Tibial artery (tissue), 4 donors: Measurements from ENCODE around the gene MLC1.

Source experiments
- DNase-seq, 2 donors: peaks; one replicate each; pipeline ENCODE4 v3.0.0-alpha.2; 2019
- H3K27ac ChIP-seq, 2 donors: fragments of 200-600 bp; sonication (generic) in 1 of 2; 1 replicate in 1 of 2; 2 replicates in 1 of 2; pipeline ENCODE4 v1.5.1; 2018 to 2019; ENCODE audit warnings: mild to moderate bottlenecking in 1 of 2
- H3K27me3 ChIP-seq, 2 donors: fragments of 200-600 bp; sonication (generic) in 1 of 2; one replicate each; pipeline versions ENCODE4 v1.5.1 to v1.6.0; 2016 to 2019
- H3K36me3 ChIP-seq, 3 donors: fragments of 200-600 bp; sonication (generic) in 2 of 3; one replicate each; pipeline ENCODE4 v1.5.1; 2016 to 2019; ENCODE audit warnings: mild to moderate bottlenecking in 2 of 3
- H3K4me1 ChIP-seq, 4 donors: fragments of 200-600 bp; sonication (generic) in 2 of 4; 1 replicate in 3 of 4; 2 replicates in 1 of 4; pipeline ENCODE4 v1.5.1; 2016 to 2019
- H3K4me3 ChIP-seq, 2 donors: fragments of 200-600 bp; sonication (generic) in 1 of 2; 1 replicate in 1 of 2; 2 replicates in 1 of 2; pipeline ENCODE4 v1.5.1; 2018 to 2019; ENCODE audit warnings: mild to moderate bottlenecking in 2 of 2
- H3K9me3 ChIP-seq, 3 donors: fragments of 200-600 bp; sonication (generic) in 1 of 3; one replicate each; pipeline ENCODE4 v1.5.1; 2016 to 2019
- intact Hi-C: fragments of 100-400 bp; cut with DNase I; formaldehyde crosslinking; loops from one replicate; pipeline ENCODE4 v1.15.0; 2023; ENCODE audit warnings: low total_unique reads
- TF ChIP-seq, protein P1 (sequence below), 2 experiments: fragments of 200-600 bp in 1 of 2; fragments of 450-650 bp in 1 of 2; IDR thresholded peaks; one replicate each; pipeline ENCODE4 v1.5.1; 2017 to 2019; ENCODE audit warnings: antibody characterized with exemption in 2 of 2, mild to moderate bottlenecking in 1 of 2, moderate library complexity in 1 of 2

MLC1 gene

DNA sequence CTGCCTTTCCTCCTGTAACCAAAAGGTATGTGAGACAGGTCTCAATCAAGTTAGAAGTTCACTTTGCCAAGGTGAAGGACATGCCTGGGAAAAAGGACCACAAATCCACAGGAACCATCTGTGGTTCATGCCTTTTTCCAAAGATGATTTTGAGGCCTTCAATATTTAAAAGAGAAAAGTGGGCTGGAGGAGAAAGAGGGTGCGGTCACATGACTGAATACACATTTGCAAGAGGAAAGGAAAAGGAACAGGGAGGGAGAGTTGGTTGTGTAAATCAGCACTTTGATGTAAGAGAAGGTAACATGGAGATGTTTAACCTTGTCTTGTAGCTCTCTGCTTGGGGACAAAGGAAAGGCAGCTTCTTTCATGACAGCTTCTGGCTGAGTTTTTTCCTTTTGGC lies 25.8 kb upstream of the MLC1 start:
- DNase-seq: no peak
- H3K9me3 ChIP-seq: no peaks in the 10 kb centered on the region
- no peaks in the 10 kb centered on the region for H3K36me3 ChIP-seq
- H3K4me3 ChIP-seq: no peak overlapping the region
- intact Hi-C loops: no loop called here
- H3K27ac ChIP-seq: no peak overlapping the region
- TF ChIP-seq, protein P1, sequence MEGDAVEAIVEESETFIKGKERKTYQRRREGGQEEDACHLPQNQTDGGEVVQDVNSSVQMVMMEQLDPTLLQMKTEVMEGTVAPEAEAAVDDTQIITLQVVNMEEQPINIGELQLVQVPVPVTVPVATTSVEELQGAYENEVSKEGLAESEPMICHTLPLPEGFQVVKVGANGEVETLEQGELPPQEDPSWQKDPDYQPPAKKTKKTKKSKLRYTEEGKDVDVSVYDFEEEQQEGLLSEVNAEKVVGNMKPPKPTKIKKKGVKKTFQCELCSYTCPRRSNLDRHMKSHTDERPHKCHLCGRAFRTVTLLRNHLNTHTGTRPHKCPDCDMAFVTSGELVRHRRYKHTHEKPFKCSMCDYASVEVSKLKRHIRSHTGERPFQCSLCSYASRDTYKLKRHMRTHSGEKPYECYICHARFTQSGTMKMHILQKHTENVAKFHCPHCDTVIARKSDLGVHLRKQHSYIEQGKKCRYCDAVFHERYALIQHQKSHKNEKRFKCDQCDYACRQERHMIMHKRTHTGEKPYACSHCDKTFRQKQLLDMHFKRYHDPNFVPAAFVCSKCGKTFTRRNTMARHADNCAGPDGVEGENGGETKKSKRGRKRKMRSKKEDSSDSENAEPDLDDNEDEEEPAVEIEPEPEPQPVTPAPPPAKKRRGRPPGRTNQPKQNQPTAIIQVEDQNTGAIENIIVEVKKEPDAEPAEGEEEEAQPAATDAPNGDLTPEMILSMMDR (IDR thresholded peaks at IDR 0.05): no peak
- peaks cover 0 to 32% of the 10 kb centered on the region in 2 donors for H3K27me3 ChIP-seq
- no peaks in the 10 kb centered on the region for H3K4me1 ChIP-seq

DNA sequence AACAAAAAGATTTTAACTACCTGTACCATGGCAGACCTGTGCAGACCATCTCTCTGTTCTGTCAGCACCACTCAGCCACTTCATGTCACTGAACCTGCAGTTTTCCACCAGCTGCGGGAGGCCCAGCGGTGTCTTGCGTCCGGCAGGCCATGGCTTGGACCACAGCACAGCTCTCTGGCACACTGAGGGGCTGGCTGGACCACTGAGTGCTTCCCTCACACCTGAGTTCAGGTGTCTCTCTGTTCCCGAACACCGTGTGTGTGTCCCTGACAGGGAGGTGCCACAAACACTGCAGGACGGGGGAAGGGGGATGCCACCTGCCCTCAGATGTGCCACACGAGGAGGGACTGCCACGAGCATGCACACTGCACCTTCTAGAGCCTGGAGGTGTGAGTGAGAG lies 22.3 kb upstream of the MLC1 start:
- intact Hi-C loops: no loop called here
- DNase-seq: no peak
- TF ChIP-seq, protein P1 (IDR thresholded peaks at IDR 0.05): no peak
- H3K4me1 ChIP-seq: no peaks in the 10 kb centered on the region
- H3K27ac ChIP-seq: no peak overlapping the region
- no peaks in the 10 kb centered on the region for H3K36me3 ChIP-seq
- H3K4me3 ChIP-seq: no peak overlapping the region
- peaks cover 0 to 34% of the 10 kb centered on the region in 2 donors for H3K27me3 ChIP-seq
- no peaks in the 10 kb centered on the region for H3K9me3 ChIP-seq

DNA sequence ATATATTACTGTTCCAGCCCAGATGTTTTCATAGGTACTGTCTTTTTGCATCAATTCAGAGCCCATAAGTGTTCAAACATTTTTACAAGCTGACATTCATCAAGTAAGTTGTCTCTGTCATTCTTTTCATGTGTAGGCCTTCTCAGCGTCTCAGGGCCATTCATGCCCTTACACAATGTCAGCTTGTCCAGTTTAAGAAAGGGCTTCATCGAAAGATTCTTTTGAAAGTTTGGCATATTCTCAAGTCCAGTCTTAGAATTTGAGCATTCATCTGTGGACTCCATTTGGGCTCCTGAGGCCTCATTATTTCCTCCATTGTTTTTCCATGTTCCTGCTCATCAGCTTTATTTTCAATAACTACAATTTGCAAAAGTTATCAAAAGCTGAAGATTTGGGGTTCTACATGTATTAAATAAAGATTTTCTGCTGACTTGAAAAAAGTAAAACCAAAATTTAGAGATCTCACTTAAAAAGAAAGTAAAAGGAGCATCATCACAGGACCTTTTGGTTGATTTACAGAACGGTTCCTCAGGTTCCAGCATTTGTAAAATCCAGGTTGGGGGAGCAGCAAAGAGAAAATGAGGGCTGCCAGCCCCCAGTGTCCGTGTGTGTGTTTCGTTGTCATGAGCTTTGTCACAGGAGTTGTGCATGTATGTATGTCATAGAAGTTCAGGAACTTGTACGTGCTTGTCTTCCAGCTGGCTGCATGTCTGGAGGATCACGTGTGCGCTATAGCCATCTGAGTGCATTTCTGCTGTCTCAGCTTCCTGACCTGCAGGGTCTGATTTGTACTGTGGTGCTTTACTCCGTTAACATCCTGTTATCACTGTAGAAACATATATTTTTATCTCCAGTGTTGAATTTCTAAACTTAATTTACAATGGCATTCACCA lies 20.2 kb upstream of the MLC1 start:
- no peak for DNase-seq
- intact Hi-C loops: no loop called here

DNA sequence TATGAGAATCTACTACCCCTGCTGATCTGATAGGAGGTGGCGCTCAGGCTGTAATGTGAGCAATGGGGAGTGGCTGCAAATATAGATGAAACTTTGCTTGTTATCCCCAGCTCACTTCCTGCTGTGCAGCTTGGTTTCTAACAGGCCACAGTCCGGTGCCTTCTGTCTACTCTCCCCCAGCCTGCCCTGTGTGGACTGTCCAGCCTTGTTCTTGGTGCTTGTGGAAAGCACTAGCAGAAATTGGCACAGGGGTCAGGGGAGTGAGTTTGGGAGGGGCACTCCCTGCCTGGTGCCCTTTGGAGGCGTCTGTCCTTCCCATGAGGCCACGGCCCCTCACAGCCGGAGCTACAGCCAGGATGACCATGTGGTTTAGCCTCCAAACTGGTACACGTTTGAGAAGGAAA lies 18.9 kb upstream of the MLC1 start:
- TF ChIP-seq, protein P1 (IDR thresholded peaks at IDR 0.05): no peak
- peaks cover 0 to 39% of the 10 kb centered on the region in 2 donors for H3K27me3 ChIP-seq
- no peaks in the 10 kb centered on the region for H3K36me3 ChIP-seq
- no peaks in the 10 kb centered on the region for H3K4me1 ChIP-seq
- H3K9me3 ChIP-seq: no peaks in the 10 kb centered on the region
- no peak overlapping the region for H3K27ac ChIP-seq
- H3K4me3 ChIP-seq: no peak overlapping the region
- intact Hi-C loops: no loop called here
- DNase-seq: peak in 1 of 2 donors; percentile 25

More for the DNA sequence above, 20.2 kb upstream of the MLC1 start:
- Histone ChIP-seq H3K4me3 (no peak overlapping the region), H3K4me1 (no peaks in the 10 kb centered on the region), H3K9me3 (no peaks in the 10 kb centered on the region), H3K27me3 (peaks cover 0 to 39% of the 10 kb centered on the region in 2 donors), H3K36me3 (no peaks in the 10 kb centered on the region), H3K27ac (no peak overlapping the region)
- TF ChIP-seq, protein P1 (IDR thresholded peaks at IDR 0.05): no peak

DNA sequence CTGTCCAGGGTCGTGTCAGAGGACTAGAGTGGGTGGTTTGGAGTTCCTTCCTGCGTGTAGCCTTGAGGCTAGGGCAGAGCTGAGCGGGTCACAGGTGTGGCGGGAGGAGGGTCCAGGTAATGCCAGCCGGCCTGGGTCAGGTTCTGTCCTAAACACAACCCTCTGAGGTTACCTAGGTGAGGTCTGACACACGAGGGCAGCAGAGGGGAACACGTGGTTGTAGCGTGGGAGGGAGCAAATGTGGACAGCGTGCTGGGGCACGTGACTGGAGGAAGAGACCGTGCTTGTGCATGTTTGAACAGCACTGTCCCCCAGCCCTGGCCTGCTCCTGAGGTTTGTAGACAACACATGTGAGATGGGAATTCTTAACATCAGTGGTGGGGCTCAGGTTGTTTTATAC lies 17.7 kb upstream of the MLC1 start:
- TF ChIP-seq, protein P1 (IDR thresholded peaks at IDR 0.05): no peak
- Histone ChIP-seq H3K27ac (no peak overlapping the region), H3K36me3 (no peaks in the 10 kb centered on the region), H3K4me1 (no peaks in the 10 kb centered on the region), H3K4me3 (no peak overlapping the region), H3K9me3 (no peaks in the 10 kb centered on the region), H3K27me3 (peaks cover 0 to 30% of the 10 kb centered on the region in 2 donors)
- intact Hi-C loops: no loop called here
- DNase-seq: peak in 1 of 2 donors; percentile 53
